Glutamatergic neuron (in vitro differentiated cells): Measurements from ENCODE around the gene ATXN10. TPM values are rescaled to one million over a fixed set of nuclear protein-coding genes. Genes with fewer than 3 reads are reported as not detected.

ENCODE experiments used
- DNase-seq: peaks from one replicate; pipeline ENCODE4 v3.0.0; 2022
- H3K27ac Mint-ChIP-seq: one replicate; pipeline ENCODE4 v1.8.0; 2020; ENCODE audit warnings: mild to moderate bottlenecking, mixed read lengths, inconsistent platforms; ENCODE audit not compliant: unreplicated experiment
- H3K27me3 Mint-ChIP-seq: one replicate; pipeline ENCODE4 v1.8.0; 2020; ENCODE audit warnings: mild to moderate bottlenecking, moderate library complexity, mixed read lengths, inconsistent platforms; ENCODE audit not compliant: unreplicated experiment
- H3K36me3 Mint-ChIP-seq: one replicate; pipeline ENCODE4 v1.8.0; 2020; ENCODE audit warnings: mild to moderate bottlenecking, mixed read lengths, inconsistent platforms; ENCODE audit not compliant: unreplicated experiment
- H3K4me1 Mint-ChIP-seq: one replicate; pipeline ENCODE4 v1.8.0; 2020; ENCODE audit warnings: mild to moderate bottlenecking, low read depth, mixed read lengths, inconsistent platforms; ENCODE audit not compliant: unreplicated experiment
- H3K4me3 Mint-ChIP-seq: one replicate; pipeline ENCODE4 v1.8.0; 2020; ENCODE audit warnings: mild to moderate bottlenecking, mixed read lengths, inconsistent platforms; ENCODE audit not compliant: unreplicated experiment
- H3K9me3 Mint-ChIP-seq: one replicate; pipeline ENCODE4 v1.8.0; 2020; ENCODE audit warnings: mild to moderate bottlenecking, moderate library complexity, mixed read lengths, inconsistent platforms; ENCODE audit not compliant: unreplicated experiment
- total RNA-seq: library from RNA; stranded (reverse); fragmentation: NEBNext Ultra II Directional; extraction: Animal tissue kit (Norgen Biotek cat#: 25700); gene quantifications from one replicate; pipeline ENCODE4 v1.2.1, GENCODE V29; 2021; ENCODE audit not compliant: unreplicated experiment
- TF ChIP-seq, protein P1 (sequence below): fragments of 200-600 bp; sonication (generic); IDR thresholded peaks from one replicate; pipeline ENCODE4 v1.5.0; 2021; ENCODE audit not compliant: partially characterized antibody, unreplicated experiment

ATXN10 gene
- total RNA-seq, 1 donor from 2014 or later = 191 TPM

DNA sequence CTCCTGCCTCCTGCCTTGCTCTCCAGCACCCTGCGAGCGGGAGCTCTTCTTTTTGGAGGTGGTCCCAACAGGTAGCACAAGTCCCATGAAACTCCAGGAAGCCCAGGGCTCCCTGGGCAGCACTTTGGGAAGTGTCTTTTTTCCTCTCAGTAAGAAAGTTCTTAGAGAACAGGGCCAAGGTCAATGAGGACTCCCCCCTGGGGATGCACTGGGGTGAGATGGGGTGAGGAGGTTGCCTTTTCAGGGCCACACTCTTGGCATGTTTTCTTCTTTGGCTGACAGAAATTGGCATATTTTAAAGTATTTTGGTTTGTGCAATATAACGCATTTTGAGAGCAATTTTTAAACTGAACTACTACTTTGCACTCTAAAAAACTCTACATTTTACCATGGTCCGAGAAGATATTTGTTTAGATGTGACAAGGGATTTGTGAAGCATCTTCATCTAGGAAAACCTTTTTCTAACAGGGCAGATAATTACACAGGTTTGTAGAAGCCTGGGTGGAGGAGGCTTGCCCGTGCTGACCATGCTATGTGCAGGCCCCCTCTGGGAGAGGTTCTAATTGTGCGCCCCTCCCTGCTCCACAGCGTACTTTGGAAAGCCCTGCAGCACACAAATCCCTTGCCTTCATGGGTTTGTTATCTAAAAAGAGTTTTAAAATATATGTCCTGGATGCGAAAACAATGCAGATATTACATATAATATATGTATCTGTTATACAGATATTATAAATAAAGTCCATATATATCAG, 165.0 kb downstream of the ATXN10 start:
- TF ChIP-seq, protein P1, sequence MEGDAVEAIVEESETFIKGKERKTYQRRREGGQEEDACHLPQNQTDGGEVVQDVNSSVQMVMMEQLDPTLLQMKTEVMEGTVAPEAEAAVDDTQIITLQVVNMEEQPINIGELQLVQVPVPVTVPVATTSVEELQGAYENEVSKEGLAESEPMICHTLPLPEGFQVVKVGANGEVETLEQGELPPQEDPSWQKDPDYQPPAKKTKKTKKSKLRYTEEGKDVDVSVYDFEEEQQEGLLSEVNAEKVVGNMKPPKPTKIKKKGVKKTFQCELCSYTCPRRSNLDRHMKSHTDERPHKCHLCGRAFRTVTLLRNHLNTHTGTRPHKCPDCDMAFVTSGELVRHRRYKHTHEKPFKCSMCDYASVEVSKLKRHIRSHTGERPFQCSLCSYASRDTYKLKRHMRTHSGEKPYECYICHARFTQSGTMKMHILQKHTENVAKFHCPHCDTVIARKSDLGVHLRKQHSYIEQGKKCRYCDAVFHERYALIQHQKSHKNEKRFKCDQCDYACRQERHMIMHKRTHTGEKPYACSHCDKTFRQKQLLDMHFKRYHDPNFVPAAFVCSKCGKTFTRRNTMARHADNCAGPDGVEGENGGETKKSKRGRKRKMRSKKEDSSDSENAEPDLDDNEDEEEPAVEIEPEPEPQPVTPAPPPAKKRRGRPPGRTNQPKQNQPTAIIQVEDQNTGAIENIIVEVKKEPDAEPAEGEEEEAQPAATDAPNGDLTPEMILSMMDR = no peak
- peaks cover 2% of the 10 kb centered on the region for H3K27me3 Mint-ChIP-seq
- H3K9me3 Mint-ChIP-seq = no peaks in the 10 kb centered on the region
- H3K4me3 Mint-ChIP-seq = no peak overlapping the region
- no peak for DNase-seq
- H3K4me1 Mint-ChIP-seq = peaks cover 11% of the 10 kb centered on the region
- H3K27ac Mint-ChIP-seq = no peak overlapping the region
- H3K36me3 Mint-ChIP-seq = no peaks in the 10 kb centered on the region

DNA sequence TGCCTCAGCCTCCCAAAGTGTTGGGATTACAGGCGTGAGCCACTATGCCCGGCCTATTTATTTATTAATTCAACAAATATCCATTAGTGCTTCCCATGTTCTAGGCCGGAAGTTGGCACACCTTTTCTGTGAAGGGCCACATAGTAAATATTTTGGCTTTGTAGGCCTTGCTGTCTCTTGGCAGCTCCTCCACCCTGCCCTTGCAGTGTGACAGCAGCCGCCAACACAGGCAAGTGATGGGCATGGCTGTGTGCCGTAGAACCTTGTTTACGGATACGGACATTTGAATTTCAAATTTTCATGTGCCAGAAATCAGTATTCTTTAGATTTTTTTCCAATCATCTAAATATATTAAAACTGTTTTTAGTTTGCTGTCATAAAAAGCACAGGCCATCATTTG, 165.9 kb downstream of the ATXN10 start:
- peaks cover 11% of the 10 kb centered on the region for H3K4me1 Mint-ChIP-seq
- TF ChIP-seq, protein P1 = no peak
- H3K27ac Mint-ChIP-seq = no peak overlapping the region
- no peaks in the 10 kb centered on the region for H3K9me3 Mint-ChIP-seq
- no peak overlapping the region for H3K4me3 Mint-ChIP-seq
- no peak for DNase-seq
- H3K27me3 Mint-ChIP-seq = no peaks in the 10 kb centered on the region
- H3K36me3 Mint-ChIP-seq = no peaks in the 10 kb centered on the region

DNA sequence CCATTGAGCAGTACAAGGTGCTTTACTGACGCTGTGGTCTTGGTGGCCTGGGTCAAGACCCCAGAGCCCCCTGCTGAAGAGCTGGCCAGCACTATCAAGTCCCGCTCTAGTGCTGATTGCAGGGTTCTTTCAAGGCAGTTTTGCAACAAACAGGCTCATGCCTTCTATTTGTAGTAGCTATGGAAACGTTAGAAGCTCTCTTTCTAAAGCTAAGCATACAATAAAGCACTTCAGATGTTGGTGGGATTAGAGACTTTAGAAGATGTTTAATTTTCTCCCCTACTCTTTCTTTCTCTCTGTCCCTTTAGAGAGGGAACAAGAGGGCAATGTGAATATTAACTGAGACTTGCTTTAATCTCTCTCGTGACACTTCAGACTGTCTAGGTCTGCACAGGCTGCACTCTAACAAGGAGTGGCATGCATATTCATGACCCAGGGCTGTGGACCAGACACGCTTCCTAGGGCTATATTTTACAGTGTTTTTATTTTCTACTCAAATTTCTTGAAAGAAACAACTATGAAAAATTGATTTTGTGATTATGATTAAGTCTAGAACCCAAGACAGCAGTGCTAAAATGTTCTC, 166.8 kb downstream of the ATXN10 start:
- TF ChIP-seq, protein P1 = no peak

GRCh38 chr22:45840483-45840882, 168.8 kb downstream of the ATXN10 start:
- TF ChIP-seq, protein P1 = no peak
- H3K27me3 Mint-ChIP-seq = no peaks in the 10 kb centered on the region
- DNase-seq = no peak
- peaks cover 21% of the 10 kb centered on the region for H3K4me1 Mint-ChIP-seq
- no peak overlapping the region for H3K4me3 Mint-ChIP-seq
- H3K9me3 Mint-ChIP-seq = no peaks in the 10 kb centered on the region
- no peak overlapping the region for H3K27ac Mint-ChIP-seq
- H3K36me3 Mint-ChIP-seq = no peaks in the 10 kb centered on the region

More for the DNA sequence above, 166.8 kb downstream of the ATXN10 start:
- no peak for DNase-seq
- Mint-ChIP-seq H3K27me3 (no peaks in the 10 kb centered on the region), H3K9me3 (no peaks in the 10 kb centered on the region), H3K4me1 (peaks cover 11% of the 10 kb centered on the region), H3K27ac (no peak overlapping the region), H3K4me3 (no peak overlapping the region), H3K36me3 (no peaks in the 10 kb centered on the region)
